HS-5 (cell line): ENCODE measurements around the gene SYT1.
"Not testable (repeated sequence)": the region's sequence is repeated elsewhere in the genome, so short reads cannot be mapped to it uniquely, and the experiment has no call there.

Experiments used
- DNase-seq: peaks from one replicate; pipeline ENCODE4 v3.0.0-alpha.2; 2012; ENCODE audit warnings: low read depth

Gene SYT1

GRCh38 chr12:78864403-78864869 lies at the start of gene SYT1:
Gene SYT1, plus strand, starts transcription at chr12:78864774.
- peak; percentile 79 for DNase-seq

GRCh38 chr12:78818487-78818886 lies 46.1 kb upstream of the SYT1 start:
- DNase-seq = no peak

- no peak for DNase-seq
Measured at GRCh38 chr12:78820946-78821345, 43.6 kb upstream of the SYT1 start.

- DNase-seq = no peak
Measured at GRCh38 chr12:78824918-78825317, 39.7 kb upstream of the SYT1 start.

GRCh38 chr12:78829690-78830089 lies 34.9 kb upstream of the SYT1 start:
- no peak for DNase-seq

GRCh38 chr12:78835493-78835892 lies 29.1 kb upstream of the SYT1 start:
- no peak for DNase-seq

- not testable (repeated sequence) for DNase-seq
Measured at GRCh38 chr12:78840518-78841019, 24.0 kb upstream of the SYT1 start.

- no peak for DNase-seq
Measured at GRCh38 chr12:78853231-78853630, 11.3 kb upstream of the SYT1 start.

GRCh38 chr12:78863482-78864402 lies 832 bp upstream of the SYT1 start:
- DNase-seq = no peak

- DNase-seq = no peak
Measured at GRCh38 chr12:78864870-78865463, 393 bp downstream of the SYT1 start.

- no peak for DNase-seq
Measured at GRCh38 chr12:78865516-78865915, 942 bp downstream of the SYT1 start.

GRCh38 chr12:78866518-78866917 lies 1.9 kb downstream of the SYT1 start:
- no peak for DNase-seq

GRCh38 chr12:78870539-78870938 lies 6.0 kb downstream of the SYT1 start:
- no peak for DNase-seq

- no peak for DNase-seq
Measured at GRCh38 chr12:78871566-78871965, 7.0 kb downstream of the SYT1 start.

GRCh38 chr12:78878459-78878858 lies 13.9 kb downstream of the SYT1 start:
- no peak for DNase-seq

GRCh38 chr12:78878866-78879265 lies 14.3 kb downstream of the SYT1 start:
- DNase-seq = no peak

GRCh38 chr12:78880078-78880477 lies 15.5 kb downstream of the SYT1 start:
- no peak for DNase-seq

- DNase-seq = no peak
Measured at GRCh38 chr12:78881685-78882084, 17.1 kb downstream of the SYT1 start.

- DNase-seq = no peak
Measured at GRCh38 chr12:78885466-78885865, 20.9 kb downstream of the SYT1 start.

- DNase-seq = peak; percentile 67
Measured at GRCh38 chr12:78886719-78887407, 22.3 kb downstream of the SYT1 start.

- DNase-seq = no peak
Measured at GRCh38 chr12:78887444-78887843, 22.9 kb downstream of the SYT1 start.

- DNase-seq = no peak
Measured at GRCh38 chr12:78888568-78888967, 24.0 kb downstream of the SYT1 start.
